HG03064 (cell line): ENCODE results near the gene NGEF.
"Not testable (repeated sequence)": the region's sequence is repeated elsewhere in the genome, so short reads cannot be mapped to it uniquely, and the experiment has no call there.

Experiments used
- ATAC-seq: cut with Tn5 transposase; IDR thresholded peaks from one replicate; pipeline ENCODE4 v1.9.1; 2021; ENCODE audit warnings: low read depth; ENCODE audit not compliant: unreplicated experiment

NGEF gene

DNA sequence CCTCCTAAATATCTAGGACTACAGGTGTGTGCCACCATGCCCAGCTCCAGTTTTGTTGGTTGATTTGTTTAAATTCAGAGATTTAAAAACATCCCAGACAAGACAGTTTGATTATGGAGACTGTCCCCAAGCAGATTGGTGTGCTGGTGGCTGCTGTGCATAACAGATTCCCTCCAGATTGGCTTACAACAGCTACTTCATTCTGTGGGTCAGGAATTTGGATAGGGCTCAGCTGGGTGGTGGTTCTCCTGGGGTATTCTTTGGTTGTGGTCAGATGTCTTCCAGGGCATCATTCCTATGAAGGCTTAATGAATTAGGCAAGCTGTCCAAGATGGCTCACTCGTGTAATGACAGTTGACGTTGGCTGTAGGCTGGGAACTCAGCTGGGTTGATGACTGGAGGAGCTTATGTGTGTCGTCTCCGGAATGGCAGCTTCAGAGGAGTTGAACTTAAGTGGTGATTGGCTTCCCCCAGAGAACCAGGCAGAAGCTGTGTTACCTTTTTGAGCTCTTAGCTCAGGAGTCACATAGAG lies 153.6 kb downstream of the NGEF start:
- no peak for ATAC-seq

DNA sequence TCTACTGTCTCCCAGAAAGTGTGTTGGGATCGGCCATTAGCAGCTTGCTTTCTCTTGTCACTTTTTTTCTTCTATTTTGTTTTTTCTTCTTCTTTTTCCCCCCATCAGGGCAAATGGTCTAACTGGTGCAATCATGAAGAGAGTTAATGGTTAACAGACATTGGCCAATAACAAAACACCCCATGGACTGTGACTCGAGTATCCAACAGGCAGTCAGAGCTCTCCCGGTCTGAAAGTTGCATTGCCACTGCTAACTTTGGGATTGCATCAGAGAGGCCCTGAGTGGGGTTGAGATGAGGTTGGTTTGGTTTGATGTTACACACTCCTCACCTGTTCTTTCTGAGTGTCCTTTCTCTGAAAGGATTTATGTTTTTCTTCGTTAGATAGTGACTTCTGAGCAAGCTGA lies 155.9 kb downstream of the NGEF start:
- no peak for ATAC-seq

DNA sequence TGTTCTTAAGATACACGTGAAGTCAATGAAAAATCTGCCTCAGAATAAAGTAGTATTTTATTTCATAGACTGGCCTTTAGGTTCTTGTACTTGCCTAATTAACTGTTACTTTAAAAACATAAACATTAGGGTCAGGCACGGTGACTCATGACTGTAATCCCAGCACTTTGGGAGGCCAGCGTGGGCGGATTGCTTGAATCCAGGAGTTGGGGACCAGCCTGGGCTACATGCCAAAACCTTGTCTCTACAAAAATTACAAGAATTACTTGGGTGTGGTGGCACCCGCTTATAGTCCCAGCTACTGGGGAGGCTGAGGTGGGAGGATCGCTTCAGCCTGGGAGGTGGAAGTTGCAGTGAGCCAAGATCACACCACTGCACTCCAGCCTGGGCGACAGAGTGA lies 159.0 kb downstream of the NGEF start:
- no peak for ATAC-seq

DNA sequence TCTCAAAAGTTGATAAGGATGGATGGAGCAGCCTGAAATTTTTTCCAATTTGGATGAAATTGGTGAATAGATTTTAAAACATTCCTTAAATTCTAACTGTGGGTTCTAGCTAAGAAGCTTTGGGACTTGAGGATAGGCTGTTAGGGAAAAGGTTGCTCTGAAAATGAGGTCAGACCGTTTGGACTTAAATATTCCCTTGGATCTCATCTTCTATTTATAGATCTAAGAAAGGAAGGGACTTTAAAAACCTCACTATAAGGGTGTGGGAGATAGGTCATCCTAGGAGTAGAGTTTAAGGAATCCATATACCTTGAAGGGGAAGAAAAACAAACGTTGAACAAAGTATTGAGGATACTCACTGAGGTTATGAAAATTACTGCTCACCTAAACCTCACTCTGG lies 160.4 kb downstream of the NGEF start:
- no peak for ATAC-seq

DNA sequence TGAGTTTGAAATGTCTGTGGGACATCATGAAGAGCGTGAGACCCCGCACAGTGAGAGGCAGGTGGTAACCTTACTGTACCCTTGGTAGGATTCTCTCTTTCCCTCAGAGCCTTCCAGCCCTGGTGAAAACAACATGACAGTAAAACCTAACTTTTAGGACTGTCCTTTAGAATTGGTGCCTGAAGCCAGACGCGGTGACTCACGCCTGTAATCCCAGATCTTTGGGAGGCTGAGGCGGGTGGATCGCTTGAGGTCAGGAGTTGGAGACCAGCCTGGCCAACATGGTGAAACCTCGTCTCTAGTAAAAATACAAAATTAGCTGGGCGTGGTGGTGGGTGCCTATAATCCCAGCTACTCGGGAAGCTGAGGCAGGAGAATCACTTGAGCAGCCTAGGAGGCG lies 161.0 kb downstream of the NGEF start:
- not testable (repeated sequence) for ATAC-seq

DNA sequence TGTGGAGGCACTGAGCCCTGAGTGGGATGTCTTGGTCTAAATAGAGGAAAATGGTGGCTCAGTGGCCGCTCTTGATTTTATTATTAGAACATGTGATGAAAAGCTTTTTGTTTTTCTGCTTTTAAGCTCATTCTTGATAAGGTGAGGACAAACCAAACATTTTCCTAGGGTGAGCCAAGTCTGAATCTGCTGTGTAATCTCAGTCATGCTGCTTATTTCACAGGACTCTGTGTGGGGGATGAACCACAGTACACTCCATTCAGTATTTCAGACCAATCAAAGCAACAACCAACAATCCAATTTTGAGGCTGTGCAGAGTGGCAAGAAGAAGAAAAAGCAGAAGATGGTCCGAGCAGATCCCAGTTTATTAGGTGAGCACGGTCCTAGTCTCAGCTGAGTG lies 163.0 kb downstream of the NGEF start:
- no peak for ATAC-seq

DNA sequence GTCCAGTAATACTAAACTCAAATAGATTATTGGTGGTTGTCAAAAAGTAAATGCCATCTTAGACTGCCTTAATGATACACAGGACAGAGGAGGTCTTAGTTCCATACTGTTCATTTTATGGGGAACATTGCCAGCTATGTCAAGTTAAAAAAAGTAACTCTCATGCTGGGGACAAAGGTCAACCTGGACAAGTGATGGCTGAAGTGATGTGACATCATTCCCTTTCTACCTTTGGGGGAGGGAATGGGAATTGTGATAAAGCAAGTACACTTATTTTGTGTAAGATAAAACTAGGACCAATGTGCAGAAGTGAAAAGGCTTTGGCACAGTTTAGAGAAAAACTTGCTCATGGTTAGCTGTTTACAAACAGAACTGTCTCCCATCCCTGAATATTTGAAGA lies 167.0 kb downstream of the NGEF start:
- no peak for ATAC-seq

- ATAC-seq = no peak
These were observed 169.2 kb downstream of the NGEF start for GRCh38 chr2:232843834-232844233.

DNA sequence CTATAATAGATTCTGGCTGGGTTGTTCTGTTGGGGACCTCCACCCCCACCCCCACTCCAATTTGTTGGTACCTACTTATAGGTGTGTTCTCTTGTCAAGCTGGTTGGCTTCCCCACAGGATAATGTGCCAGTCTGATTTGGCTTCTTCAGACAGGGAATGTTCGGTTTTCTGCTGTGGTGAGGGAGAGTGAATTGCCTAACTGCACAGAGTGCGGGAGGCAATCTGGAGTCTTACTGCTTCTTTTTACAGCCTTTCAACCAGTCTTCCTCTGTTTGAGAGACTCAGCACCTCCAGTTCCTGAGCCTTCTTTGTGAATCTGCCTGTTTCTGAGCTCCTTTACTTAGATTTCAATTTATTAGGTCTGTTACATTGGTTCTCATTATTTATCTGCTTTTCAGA lies 170.4 kb downstream of the NGEF start:
- ATAC-seq = no peak

- ATAC-seq = no peak
These were observed 173.5 kb downstream of the NGEF start for GRCh38 chr2:232839411-232840079.

GRCh38 chr2:232838406-232838874 lies 174.6 kb downstream of the NGEF start:
- ATAC-seq = peak; percentile 85

GRCh38 chr2:232836934-232837333 lies 176.1 kb downstream of the NGEF start:
- ATAC-seq = no peak

GRCh38 chr2:232835687-232836208 lies 177.3 kb downstream of the NGEF start:
- no peak for ATAC-seq

DNA sequence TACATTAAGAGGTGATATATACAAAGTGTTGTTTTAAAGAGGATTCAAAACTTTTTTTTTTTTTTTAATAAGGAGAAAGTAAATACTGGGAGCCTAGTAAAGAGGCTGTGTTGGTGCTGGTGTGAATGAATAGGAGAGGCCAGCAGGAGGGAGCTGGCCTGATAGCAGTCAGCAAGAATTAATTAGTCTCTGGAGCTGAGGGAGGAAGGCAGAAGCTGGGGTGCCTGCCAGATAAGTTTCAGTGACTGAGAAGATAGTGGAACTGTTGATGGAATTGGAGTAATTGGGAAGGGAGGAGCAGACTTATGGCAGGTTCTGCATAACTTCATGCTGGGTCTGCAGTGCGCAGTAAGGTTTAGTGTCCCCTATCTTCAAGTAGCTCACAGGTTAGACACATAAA lies 179.2 kb downstream of the NGEF start:
- no peak for ATAC-seq

GRCh38 chr2:232831496-232831895 lies 181.6 kb downstream of the NGEF start:
- ATAC-seq = no peak

DNA sequence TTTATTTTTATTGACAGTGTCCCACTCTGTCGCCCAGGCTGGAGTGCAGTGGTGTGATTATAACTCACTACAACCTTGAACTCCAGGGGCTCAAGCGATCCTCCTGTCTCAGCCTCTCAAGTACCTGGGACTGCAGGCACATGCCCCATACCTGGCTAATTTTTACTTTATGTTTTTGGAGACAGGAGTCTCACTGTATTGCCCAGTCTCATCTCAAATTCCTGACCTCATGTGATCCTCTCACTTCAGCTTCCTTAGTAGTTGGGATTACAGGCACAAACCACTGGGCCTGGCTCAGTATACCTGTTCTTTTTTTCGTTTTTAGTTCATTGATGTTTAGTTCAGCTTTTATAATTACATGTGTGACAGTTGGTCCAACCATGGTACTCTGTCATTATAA lies 183.1 kb downstream of the NGEF start:
- ATAC-seq = no peak
